ENCODE measurements around the gene APBB1.

DNA sequence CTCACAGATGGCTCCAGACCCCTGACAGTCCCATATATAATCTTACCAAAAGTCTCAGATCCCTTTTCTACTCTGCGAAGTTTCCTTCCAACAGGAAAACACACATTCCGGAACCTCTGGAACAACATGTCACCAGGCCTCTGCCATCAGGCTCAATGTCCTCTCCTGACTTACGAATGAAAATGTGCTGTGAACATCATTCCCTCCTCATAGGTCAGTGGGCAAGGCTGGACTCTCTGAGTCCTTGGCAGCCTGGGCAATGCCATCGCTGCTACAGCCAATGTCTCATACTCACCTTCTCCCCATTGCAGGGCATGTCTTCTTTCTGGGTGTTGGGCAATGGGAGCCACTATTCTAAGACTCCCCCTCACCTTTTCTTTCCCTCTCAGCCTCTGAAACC is 23.5 kb upstream of the APBB1 start:
- TF ChIP-seq MAZ (IDR thresholded peaks at IDR 0.05; ENCODE audit: borderline replicate concordance, low read depth, low read length) (no peak), POLR2A (IDR thresholded peaks at IDR 0.05; ENCODE audit: low read depth, low read length) (no peak), MXI1 (IDR thresholded peaks at IDR 0.05; ENCODE audit: borderline replicate concordance, low read depth, low read length) (no peak), BHLHE40 (IDR thresholded peaks at IDR 0.05; ENCODE audit: low read depth, low read length) (no peak), RCOR1 (IDR thresholded peaks at IDR 0.05; ENCODE audit: insufficient replicate concordance, low read length) (no peak), RFX5 (IDR thresholded peaks at IDR 0.05; ENCODE audit: low read depth, low read length) (no peak)
- TF ChIP-seq, protein P1, sequence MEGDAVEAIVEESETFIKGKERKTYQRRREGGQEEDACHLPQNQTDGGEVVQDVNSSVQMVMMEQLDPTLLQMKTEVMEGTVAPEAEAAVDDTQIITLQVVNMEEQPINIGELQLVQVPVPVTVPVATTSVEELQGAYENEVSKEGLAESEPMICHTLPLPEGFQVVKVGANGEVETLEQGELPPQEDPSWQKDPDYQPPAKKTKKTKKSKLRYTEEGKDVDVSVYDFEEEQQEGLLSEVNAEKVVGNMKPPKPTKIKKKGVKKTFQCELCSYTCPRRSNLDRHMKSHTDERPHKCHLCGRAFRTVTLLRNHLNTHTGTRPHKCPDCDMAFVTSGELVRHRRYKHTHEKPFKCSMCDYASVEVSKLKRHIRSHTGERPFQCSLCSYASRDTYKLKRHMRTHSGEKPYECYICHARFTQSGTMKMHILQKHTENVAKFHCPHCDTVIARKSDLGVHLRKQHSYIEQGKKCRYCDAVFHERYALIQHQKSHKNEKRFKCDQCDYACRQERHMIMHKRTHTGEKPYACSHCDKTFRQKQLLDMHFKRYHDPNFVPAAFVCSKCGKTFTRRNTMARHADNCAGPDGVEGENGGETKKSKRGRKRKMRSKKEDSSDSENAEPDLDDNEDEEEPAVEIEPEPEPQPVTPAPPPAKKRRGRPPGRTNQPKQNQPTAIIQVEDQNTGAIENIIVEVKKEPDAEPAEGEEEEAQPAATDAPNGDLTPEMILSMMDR (conservative IDR thresholded peaks at IDR 0.05; ENCODE audit: low read depth, low read length), result no peak
